Stimulated activated CD4-positive, alpha-beta T cell treated with anti-CD3 and anti-CD28 coated beads, Interleukin-4, amount 100 ng/mL, for 48 hours (primary cell): ENCODE results near the gene WDR90.
"Not testable (repeated sequence)": the region's sequence is repeated elsewhere in the genome, so short reads cannot be mapped to it uniquely, and the experiment has no call there.

Experiments
- DNase-seq, 2 donors: peaks; one replicate each; pipeline ENCODE4 v3.0.0-alpha.2; 2020; ENCODE audit warnings: low read depth in 2 of 2

WDR90 gene

DNA sequence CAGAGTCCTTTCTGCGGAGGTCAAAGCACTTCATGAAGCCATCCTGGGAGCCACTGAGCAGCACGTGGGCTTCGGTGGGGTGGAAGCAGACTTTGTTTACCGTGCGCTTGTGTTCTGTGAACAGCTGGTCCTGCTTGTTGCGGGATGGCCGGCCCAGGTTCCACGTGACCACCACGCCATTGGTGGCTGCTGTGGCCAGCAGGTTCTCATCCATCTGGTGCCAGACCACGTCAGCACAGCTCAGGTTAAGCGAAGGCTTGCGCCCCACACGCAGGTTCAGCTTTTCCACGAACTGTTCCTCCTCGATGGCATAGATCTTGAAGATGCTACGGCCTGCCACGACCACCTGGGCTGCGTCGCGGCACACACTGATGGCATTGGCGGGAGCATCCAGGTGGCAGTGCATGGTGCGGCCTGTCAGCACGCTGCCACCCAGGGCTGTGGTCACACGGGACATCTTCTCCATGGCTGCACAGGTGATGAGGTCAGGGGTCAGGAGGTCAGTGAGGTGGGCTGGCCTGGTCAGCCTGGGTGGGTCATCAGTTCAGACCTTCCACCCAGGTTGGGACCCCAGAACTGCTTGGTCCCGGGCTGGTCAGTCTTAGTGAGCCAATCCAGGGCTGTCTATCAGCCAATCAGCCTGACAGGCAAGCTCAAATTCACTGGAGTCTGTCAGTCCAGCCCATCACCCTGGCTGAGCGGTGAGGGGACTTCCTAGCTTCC is 40.2 kb downstream of the WDR90 start:
- no peak for DNase-seq

GRCh38 chr16:691242-691641 is 42.1 kb downstream of the WDR90 start:
- DNase-seq: not testable (repeated sequence)

DNA sequence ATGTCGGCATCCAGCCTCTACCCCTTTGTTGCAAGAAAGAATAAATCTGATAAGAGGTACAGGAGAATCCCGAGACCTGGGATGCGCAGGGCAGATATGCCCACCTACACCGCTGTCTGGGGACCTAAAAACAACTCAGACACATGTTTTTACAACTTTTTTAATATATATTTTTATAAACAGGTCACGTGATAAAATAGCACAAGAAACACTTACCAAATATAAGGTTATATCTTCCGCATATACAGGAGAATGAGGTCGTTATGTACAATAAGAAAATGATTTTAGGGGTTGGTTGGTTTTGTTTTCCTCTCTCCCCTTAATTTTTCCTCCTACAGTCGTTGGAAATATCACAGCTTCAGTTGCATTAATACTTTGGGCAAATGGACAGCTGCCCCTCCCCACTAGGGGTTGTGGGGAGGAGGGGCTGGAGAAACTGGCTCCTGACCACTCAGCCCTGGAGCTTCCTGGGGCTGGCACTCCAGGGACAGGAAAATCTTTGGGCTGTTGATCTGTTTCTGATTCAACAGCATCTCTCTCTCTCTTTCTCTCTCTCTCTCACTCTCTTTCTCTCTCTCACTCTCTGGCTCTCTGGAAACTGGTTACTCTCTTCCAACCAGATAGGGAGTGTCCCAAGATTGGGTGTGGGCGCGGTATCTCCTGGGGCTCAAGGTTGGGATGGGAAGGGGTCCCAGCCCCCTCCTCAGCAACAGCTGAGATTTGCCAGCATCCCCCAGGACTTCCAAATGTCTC is 43.4 kb downstream of the WDR90 start:
- DNase-seq: no peak

- DNase-seq: no peak
Measured at GRCh38 chr16:693364-693763, 44.2 kb downstream of the WDR90 start.

GRCh38 chr16:693766-694165 is 44.6 kb downstream of the WDR90 start:
- DNase-seq: no peak

DNA sequence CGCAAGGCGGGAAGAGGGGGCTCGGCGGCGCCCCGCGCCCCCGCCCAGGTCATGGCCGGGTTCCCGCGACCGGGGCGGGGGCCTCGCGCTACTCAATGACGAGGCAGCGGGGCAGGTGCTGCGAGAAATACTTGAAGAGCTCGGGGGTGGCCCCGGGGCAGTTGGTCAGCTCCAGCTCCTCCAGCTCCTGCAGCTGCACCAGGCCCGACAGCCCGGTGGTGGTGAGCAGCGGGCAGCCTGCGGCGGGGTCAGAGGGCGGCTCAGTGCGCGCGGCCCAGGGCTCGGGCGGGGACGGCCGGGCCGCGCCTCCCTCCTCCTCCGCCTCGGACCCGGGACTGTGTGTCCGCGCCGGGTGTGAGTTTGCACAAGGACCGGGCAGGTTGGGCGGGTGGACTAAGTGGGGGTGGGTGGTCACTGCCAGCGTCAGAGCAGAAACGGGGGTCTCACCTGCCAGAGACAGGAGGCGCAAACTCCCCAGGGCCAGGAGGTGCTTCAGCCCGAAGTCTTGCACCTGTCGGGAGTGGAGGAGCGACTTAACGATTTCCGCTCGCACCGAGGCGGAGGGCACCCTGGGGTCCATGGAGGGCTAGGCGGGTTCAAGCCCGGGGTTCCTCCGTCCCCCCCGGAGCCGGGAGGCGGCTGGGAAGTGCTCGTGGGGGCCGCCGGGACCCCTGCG is 45.2 kb downstream of the WDR90 start:
- DNase-seq: no peak

- DNase-seq: no peak
Measured at GRCh38 chr16:694863-695354, 45.7 kb downstream of the WDR90 start.

DNA sequence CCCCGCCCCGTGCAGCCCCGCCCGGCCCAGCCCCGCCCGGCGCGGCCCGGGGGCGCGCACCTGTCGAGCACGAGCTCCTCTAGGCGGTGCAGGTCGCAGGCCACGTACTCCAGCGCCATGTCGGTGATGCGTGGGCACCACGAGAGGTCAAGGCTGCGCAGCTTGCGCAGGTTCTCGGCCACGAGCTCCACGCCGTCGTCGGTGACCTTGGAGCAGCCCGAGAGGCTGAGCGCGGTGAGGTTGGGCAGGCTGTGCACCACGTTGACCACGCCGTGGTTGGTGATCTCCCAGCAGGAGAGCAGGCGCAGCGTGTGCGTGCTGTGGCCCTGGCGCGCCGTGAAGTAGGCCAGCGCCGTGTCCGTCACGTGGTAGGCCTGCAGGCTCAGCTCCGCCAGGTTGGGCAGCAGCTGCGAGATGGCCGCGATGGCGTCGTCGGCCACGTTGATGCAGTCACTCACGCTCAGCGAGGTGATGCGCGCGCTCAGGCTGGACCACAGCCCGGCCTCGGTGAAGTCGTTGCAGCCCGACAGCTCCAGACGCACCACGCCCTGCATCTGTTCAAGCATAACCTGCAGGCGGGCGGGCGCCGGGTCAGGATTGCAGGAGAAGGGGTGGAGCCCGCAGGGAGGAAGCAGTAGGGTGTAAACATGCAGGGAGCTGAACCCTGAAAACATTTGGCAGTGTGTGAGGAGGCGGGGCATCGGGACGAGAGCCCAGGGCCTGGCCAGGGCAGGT is 46.4 kb downstream of the WDR90 start:
- peak; percentile 62 to 64 for DNase-seq

DNA sequence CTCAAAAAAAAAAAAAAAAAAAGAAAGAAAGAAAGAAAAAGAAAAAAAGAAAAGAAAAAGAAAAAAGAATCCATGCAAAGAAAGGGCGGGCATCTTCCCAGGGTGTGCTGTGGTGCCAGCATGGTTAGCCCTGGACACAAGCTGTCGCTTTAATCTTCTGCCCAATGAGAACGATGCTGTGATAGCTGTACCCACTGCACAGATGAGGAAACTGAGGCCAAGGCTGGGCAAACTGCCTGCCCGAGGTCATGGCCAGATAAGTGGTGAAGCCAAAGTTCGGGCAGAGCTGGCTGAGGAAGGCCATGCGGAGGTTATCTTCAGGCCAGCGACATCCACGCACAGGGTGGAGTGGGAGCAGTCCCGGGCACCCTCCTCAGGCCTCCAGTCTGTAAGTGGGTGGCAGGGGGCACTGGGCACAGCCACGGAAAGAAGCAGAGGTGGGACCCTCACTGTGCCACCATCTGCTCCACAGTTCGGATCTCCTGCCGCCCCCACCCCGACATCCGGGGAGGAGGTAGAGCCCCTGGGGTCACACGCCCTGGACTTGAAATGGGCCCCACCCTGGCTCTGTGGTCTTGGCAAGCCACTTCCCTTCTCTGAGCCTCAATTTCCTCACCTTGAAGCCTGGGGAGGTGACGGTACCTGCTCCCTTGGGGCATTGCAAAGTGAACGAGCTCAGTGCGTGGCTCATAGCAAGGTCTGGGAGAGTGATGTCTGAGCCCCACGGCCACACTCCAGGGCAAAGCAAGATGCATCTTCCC is 49.9 kb downstream of the WDR90 start:
- no peak for DNase-seq

- no peak for DNase-seq
Measured at GRCh38 chr16:700684-701584, 51.8 kb downstream of the WDR90 start.

DNA sequence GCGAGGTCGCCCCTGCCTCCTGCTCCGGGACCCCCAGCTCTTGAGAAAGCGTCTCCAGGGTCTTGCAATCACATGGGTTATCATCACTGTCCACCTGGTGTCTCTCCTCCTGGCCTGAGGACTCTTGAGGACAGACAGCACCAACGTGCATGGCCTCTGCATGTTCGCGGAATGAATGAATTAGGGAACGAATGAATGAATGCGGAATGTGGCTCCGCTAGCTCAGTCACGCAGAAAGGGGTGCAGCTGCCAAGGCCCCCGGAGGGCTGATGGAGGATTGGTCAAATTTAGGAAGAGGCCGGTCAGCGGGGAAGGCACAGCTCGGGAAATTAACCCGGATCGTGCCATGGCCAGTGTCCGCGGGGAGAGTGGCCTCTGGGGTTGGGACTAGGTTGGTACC is 53.2 kb downstream of the WDR90 start:
- DNase-seq: no peak

GRCh38 chr16:703406-703805 is 54.2 kb downstream of the WDR90 start:
- no peak for DNase-seq

- no peak for DNase-seq
Measured at GRCh38 chr16:704047-704446, 54.9 kb downstream of the WDR90 start.

GRCh38 chr16:704552-705380 is 55.6 kb downstream of the WDR90 start:
- no peak for DNase-seq

DNA sequence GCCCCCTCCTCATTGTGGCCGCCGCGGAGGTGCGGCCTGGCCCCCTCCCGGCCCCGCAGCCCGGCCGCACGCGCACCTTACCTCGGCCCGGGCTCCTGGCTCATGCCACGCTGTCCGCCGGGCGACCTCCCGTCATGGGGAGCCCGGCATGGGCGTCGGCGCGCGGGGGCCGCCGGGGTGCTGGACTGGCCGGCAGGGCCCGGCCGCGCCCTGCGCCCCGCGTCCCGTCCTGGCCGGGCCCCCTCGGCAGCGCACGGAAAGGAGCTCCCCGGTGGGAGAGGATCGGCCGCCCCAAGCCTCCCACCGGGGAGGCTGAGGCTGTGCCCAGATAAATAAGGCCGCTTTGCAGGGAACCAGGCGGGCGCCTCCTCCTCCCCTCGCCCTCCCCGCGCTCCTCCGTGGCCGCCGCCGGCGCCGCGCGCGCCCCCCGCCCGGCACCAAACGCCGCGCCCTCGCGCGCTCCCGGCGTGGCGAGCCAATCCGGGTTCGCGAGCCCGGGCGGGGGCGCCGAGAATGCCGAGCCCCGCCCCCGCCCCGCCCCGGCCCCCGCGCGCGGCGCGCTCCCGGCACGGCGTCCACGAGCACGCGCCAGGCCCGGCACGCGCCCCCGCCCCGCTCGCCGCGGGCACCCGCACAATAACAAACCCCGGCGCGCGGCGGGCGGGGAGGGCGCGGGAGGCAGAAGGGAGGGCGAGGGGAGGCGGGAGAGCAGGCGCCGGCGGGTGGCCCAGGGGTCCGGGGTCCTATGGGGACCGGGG is 56.4 kb downstream of the WDR90 start, which contains the start of gene FBXL16:
FBXL16 (minus strand) TSS at position 371 of the 758 bp plus-strand sequence. CDS start 8,396 bp downstream, outside the sequence.
- DNase-seq: no peak

- DNase-seq: no peak
Measured at GRCh38 chr16:706189-707061, 57.3 kb downstream of the WDR90 start.

DNA sequence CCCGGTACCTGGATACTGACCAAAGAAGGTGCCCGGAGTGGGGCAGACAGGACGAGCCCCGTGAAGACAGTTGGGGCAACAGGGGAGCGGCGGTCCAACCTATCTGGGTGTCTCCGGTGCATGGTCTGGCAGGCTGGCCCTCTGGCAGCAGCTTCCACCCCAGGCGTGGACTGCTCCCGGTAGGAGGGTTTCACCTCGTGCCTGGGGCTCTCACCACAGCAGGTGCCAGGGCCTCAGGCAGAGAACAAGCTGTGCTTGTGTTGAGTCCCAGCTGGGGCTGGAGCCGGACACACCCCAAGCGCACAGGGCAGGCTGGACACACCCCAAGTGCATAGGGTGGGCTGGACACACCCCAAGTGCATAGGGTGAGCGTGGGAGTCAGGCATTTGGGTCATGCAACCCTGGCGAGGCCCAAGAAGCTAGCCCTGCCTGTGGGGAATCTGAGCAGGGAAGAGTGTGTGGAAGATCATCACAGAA is 57.9 kb downstream of the WDR90 start:
- no peak for DNase-seq
